GM21390 (cell line): ENCODE measurements around the gene GBF1.
"Not testable (repeated sequence)": the region's sequence is repeated elsewhere in the genome, so short reads cannot be mapped to it uniquely, and the experiment has no call there.

Source experiments
- ATAC-seq: cut with Tn5 transposase; IDR thresholded peaks from one replicate; pipeline ENCODE4 v1.9.1; 2021; ENCODE audit not compliant: unreplicated experiment

The GBF1 gene

DNA sequence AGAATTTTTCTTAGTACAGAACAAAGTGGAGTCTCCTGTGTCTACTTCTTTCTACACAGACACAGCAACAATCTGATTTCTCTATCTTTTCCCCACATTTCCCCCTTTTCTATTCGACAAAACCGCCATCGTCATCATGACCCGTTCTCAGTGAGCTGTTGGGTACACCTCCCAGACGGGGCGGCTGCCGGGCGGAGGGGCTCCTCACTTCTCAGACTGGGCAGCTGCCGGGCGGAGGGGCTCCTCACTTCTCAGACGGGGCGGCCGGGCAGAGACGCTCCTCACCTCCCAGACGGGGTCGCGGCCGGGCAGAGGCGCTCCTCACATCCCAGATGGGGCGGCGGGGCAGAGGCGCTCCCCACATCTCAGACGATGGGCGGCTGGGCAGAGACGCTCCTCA is 56.0 kb downstream of the GBF1 start:
- not testable (repeated sequence) for ATAC-seq

DNA sequence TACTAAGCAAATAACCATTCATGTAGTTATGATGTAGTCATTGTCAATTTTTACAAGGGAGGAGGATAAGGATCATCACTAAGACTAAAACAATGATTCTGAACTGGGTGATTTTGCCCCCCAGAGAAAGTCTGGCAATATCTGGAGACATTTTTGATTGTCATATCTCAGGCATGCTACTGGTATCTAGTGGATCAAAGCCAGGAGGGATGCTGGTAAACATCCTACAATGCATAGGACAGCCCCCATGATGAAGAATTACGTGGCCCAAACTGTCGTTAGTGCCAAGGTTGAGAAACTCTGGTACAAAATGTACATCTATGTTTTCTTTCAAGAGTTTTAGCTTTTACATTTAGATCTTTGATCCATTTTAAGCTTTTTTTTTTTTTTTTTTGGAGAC is 57.3 kb downstream of the GBF1 start:
- ATAC-seq = no peak

DNA sequence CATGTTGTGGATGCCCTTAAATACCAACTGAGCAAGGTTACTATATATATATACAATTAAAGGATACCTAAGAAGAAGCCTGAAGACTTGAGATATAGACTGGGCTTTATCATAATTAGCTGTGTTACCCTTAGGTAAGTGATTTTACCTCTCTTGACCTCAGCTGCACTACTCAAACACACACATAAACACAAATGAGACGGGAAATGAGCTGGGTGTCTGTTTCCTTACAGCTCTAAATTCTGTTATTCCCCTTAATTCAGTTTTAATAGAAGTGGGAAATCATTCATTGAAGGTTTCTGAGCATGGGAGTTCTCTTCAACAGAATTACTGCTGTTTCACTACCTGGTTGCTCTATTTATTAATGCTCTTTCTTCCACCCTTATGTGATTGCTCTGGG is 60.7 kb downstream of the GBF1 start:
- ATAC-seq = no peak

DNA sequence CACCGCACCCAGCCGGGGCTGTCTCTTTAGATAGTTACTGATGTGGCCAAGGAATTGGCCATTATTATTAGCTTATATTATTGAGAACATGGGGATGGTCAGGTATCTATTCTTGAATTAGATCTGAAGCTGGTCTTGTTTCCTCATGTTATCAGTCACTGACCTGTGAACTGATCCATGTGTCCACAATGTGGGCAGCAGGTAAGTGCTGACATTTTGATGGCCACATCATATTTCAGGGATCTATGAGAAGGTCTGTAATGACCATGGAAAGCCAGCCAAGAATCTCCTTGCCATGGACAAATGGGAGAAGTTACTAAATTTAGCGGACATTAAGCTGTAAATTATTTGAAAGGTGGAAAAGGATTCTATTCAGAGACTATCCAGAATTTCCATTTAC is 61.4 kb downstream of the GBF1 start:
- ATAC-seq = no peak

DNA sequence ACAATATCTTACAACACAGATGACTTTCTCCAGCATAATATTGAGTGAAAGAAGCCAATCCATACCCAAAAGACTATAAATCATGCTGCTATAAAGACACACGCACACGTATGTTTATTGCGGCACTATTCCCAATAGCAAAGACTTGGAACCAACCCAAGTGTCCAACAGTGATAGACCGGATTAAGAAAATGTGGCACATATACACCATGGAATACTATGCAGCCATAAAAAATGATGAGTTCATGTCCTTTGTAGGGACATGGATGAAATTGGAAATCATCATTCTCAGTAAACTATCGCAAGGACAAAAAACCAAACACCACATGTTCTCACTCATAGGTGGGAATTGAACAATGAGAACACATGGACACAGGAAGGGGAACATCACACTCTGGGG is 63.0 kb downstream of the GBF1 start:
- ATAC-seq = not testable (repeated sequence)

DNA sequence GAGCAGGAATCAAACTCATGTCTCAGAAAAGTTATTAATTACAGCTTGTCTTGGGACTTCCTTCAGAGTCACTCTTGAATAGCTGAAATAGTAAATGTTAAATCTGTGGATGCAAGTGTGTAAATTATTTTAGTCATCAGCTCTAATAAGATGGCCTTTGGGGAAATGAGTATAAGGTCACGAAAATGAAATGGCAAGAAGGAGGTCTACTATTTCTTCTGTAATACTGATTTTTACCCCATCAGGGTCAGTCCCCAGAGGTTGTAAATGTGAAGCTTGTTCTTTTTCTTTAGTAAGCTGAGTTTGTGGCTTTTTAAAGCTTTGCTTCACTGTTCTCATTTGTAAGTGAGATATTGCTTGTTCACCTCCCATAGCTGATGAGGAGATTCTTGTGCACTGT is 63.9 kb downstream of the GBF1 start:
- ATAC-seq = no peak

DNA sequence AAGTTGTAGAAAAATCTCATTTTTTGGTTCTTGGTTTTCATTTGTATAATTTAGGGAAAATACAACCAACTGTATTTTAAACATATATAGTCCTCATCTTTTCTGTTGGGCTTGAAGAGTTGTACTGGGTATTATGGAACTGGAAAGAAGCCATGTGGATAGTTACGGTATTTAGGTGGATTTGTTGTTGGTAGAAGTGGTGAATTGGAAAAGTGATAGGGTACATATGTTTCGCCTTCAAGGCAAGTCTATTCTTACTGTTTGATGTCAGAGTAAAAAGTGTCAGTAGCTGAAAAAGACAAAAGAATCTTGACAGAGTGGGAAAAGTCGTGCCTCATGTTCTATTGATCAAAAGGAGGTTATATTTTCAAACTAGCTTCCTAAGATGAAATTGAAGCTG is 64.6 kb downstream of the GBF1 start:
- no peak for ATAC-seq

DNA sequence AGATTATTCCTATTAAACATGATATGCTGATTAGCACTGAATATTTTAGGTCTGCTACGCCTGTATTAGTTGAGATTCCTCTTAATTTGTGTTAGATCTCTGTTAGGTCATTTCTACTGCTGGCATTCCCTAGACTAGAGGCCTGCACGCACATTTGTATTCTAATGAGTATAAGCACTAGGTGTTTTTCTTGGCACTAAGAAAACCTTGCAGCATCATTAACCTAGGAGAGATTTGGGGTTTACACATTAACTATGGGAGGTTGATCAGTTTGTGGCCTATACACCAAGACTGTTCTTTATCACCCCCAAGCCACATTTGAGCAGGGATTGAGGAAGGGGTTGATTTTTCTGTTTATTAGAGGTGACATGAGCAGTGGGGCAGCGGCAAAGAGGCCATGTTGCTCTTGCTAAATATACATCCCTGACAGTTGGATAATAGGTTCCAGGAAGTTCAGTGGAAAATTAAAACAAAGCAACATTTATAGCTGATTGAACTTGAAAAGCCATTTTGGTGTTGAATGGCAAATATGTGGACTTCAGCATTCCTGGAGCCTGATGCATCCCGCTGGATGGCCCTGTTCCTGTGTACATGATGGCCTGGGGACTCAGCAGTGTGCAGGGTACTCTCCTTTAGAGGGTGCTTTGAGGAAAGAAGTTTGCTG is 65.2 kb downstream of the GBF1 start:
- ATAC-seq = no peak

DNA sequence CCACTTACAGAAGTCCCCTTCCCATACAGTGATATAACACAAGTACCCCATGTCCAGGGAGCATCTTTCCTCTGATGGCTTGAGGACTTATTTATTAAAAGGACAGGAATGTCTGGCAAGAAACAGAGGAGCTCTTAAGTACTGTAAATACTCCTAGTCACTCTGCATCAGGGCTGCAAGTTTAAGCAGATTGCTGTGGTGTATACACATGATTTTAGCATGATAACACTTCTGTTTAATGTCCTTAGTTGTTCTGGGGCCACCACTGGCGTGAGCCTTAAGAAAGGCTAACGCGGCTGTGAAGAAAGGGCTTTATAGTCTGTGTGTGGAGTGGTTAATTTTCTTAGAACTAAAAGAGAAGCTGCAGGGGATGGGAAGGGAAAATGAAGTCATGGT is 65.7 kb downstream of the GBF1 start:
- no peak for ATAC-seq

DNA sequence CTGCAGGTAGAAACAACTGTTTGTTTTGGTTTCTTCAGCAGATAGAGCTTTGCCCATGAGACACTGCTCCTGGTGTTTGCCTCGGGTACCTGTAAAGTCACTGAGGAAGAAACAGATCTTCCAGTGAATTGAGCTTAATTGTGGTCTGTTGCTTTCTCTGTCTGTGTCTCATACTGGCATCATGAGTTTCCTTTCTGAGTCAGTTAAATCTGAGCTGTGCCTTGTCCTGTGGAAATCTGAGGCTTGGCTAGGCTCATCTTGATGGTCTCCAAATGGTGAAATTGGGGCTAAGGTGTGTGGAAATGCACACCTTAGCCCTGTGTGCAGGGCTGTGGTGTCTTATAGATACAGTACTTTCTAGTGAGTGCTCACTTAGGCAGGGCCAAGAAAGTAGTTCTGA is 67.4 kb downstream of the GBF1 start:
- no peak for ATAC-seq

DNA sequence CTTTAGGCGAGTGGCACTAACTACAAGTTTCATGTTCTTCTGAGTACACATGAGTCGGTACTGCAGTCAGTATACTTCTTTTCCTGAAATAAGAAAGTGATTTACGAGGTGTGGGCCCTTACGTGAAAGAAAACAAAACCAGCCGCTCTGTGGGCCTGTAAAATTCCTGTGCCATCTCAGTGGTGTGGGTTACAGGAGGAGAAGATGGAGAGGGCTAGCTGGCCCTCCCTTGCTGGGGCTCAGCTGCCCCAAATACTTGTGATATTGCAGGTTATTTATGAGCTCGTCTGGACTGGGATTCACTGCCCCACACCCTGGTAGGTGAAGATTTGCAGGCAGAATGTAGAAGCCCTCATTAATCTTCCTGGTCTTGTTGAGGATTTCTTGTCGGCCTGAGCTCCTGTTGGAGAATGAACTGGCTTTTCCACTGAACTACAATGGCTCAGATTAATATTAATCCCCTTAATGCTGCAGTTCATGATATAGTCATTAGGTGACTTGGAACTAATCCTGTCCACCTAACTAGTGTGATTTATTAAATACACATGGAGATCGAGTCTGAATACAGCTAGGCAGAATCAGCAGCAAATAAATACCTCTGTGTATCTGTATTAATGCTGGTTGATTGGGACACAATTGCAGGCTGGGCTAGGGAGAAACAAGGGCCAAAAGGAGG is 68.0 kb downstream of the GBF1 start:
- ATAC-seq = no peak

DNA sequence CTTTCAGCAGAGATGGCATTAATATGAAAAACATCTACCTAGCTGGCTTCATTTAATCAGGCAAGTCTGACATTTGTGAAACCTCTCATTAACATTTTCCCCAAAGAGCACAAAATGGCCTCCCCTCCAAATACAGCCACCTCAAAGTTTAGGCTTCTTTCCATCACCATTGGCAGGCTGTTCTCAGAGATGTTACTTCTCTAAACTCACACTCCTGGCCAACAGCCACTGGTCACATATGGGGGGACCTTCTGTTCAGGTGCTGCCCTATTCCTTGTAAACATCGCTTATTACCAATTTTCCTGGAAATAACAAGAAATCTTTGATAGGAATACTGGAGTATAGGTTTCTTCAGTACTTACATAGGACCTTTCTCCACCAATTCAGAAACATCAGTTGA is 69.5 kb downstream of the GBF1 start:
- no peak for ATAC-seq

DNA sequence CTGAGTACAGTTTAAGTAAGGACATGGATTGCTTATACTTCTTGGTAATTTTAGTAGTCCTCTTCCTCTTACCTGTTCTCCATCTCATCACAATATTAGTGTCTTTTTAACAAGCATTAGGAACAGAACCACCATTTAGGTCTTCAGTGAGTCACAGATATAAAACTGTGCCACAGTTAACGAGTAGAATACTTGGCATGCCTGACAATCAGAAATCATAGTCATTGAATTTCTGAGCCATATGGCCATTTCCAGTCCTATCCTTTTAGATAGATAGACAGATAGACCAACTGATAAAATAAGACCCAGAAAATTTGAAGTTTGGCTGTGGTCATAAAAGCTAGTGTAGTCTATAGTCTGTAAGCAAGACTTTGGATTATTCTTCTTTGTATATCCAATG is 71.1 kb downstream of the GBF1 start:
- no peak for ATAC-seq

DNA sequence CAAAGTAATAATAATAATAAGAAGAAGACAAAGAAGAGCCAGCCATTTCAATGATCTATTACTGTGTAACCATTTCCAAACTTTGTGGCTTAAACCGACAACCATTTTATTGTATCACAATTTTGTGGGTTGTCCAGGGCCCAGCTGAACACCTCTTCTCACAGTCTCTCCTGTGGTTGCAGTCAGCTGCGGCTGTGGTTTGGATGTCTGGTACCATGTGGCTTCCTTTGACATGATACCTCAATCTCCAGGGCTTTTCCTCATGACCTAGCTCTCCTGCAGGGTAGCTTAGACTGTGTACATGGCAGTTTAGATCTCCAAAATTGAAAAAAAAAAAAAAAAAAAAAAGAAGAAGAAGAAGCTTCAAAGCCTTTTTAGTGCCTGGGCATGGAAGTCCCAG is 77.6 kb downstream of the GBF1 start:
- ATAC-seq = no peak

DNA sequence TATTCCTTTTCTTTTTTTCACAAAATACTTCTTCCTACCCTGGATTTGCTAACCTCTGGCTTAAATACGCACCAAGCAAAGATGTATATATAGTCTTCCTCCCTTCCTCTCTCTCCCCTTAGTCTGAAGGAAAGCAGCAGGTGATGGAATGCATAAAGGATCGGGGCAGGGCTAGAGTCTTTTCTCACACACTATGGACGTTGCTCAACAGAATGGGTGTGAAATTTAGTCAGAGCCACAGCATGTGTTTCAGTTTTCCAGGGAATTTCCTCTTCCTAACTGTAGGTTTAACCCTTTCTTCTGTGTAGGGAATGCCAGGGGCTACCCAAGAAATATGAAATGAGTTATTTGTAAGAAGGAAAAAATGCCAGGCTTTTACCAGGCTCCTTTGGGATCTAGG is 78.7 kb downstream of the GBF1 start:
- ATAC-seq = no peak

DNA sequence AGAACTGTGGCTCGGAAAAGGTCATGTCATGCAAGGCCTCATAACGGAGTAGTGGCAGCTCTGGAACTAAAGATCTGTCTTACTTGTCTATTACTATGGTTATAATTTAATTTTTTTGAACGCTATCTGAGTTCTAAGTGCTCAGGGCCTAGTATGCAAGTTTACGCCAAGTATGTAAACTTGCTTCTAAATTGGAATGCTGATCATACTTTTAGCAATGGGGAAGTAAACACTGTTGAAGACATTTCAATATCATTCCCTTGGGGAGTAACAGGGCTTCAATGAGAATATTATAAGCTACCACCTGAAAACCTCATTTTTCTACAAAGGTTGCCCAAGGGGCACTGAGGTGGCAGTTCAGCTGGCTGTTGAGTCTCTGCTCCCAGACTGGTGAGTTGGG is 80.7 kb downstream of the GBF1 start:
- ATAC-seq = no peak

DNA sequence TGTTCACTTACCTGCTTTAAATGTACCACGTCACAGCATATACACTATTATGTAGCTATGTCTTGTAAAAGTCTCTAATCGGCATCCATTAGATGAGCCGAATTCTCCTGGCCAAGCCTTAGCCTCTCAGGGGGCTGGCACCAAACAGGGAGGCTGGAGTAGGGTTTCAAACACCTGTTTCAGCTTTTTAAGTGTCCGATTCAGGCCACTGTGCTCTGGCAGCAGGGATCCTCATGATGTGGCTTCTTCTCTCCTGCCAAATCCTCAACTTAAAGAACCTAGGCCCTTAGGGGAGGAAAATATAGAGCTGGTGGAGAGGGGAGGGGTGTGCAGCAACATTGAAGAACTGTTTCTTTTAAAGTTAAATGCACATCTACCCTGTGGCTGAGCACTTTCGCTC is 81.7 kb downstream of the GBF1 start:
- no peak for ATAC-seq

DNA sequence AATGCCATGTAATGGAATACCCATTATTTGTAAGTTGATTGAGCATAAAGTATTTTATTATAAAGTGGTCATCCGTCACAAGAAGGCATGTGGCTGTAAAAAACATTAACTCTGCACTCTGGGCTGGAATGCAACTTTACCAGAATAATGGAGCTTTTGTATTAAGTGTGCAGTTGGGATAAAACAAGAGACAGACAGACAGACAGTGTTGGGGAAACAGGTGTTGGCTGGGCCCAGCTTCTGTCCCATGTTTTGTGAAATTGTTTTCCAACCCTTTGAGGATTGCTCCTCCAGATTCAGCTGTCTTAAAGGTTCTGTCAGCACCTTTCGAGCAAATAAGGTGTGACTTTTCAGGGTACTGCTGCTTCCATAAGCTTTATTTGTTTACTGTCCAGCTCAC is 82.3 kb downstream of the GBF1 start:
- ATAC-seq = no peak

DNA sequence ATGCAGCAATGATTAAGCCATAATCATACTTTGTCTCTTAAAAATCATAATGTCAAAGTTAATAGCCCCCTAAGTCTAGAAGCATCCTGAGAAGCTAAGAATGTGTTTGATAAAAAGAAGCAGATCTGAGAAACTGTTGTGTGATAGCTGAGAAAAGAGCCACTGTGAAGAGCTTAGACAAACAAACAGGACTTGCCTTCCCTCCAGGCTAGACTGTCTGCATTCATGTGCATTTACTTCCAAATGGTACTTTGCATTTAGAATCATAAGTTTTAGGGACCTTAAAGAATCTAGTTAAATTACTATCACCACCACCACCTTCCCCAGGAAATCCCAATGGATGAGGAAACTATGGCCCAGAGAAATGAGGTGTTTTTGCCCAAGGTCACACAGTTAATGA is 87.4 kb downstream of the GBF1 start:
- no peak for ATAC-seq

DNA sequence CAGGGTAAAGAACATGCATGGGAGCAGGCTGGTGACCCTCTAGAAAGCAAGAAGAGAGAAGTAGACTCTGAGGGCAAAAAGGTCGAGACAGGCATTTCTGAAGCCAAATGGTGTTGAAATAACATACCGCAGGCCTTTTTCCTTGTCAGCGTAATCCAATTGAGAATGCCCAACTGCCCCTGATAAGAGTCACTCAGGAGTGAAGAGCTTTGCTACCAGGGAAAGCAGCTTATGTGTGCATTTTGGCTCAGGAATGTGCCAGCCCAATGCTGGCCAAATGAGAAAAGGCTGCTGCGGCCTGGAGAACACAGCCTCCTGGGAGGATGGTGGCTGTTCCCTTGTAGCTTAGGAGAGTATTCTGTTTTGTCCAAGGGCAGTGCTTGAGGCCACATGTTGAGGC is 88.8 kb downstream of the GBF1 start:
- no peak for ATAC-seq

DNA sequence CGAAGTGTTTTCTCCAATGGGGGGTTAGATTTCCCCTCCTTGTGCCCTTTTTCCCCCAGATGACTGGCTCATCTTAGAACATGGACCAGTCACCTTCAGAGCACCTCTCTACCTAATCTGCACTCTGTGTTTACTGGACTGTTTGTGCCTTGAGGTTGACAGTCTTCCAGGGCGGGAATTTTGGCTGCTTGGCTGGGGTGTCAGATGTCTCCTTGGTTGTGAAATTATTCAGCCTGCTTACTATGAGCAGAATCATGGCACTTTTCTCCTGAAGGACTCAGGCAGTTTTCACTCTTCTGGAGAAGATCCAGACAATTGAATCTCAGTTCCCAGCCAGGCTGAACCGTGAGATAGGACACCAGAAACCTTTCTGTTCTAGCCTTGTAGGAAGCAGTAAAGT is 89.9 kb downstream of the GBF1 start:
- no peak for ATAC-seq

DNA sequence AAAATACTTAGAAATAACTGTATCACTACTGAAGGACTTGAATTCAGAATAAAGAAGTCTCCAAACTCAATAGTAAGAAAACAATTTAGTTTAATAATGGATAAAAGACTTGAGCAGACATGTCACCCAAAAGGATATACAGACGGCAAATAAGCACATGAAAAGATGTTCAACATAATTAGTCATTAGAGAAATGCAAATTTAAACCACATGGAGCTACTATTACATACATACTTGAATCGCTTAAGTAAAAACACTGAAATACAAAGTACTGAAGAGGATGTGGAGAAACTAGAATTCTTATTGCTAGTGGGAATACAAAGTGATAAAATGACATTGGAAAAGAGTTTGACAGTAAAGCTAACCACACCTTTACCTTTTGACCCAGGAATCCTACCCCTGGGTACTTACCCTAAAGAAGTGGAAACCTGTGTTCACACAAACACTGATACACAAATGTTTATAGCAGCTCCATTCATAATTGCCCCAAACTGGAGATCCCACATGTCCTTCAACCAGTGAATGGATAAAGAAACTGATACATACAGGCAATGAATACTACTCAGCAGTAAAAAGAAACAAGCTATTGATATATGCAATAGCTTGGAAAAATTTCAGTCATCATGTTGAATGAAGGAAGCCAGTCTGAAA is 95.8 kb downstream of the GBF1 start:
- ATAC-seq = no peak

DNA sequence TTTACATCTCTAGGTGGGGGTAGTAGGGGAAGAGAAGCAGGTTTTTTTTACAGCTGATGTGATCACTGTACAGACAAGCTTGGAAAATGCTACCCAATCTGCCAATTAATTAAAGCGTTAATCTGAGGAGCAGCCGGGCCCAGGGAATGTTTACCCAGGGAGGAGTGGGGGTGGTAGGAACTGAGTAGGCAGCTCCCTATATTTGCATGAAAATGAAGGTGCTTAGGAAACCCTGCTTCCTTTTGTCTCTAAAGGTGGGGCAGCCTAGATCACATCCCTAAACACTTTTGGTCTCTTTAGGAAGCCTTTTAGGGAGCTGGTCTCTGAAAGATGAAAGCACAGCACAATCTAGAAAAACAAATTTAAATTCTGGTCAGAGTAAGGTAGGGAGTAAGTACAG is 97.1 kb downstream of the GBF1 start:
- ATAC-seq = no peak
